ENCODE measurements around the gene ITIH4.

The ITIH4 gene

GRCh38 chr3:52847726-52848125 lies 17.3 kb upstream of the ITIH4 start:
- DNase-seq = no peak

GRCh38 chr3:52847241-52847640 lies 16.8 kb upstream of the ITIH4 start:
- no peak for DNase-seq

GRCh38 chr3:52846432-52846965 lies 16.0 kb upstream of the ITIH4 start:
- no peak for DNase-seq

GRCh38 chr3:52845691-52846431 lies 15.4 kb upstream of the ITIH4 start:
- DNase-seq = no peak

GRCh38 chr3:52845157-52845556 lies 14.7 kb upstream of the ITIH4 start:
- no peak for DNase-seq

- no peak for DNase-seq
Measured at GRCh38 chr3:52844290-52844975, 14.0 kb upstream of the ITIH4 start.

GRCh38 chr3:52843881-52844280 lies 13.4 kb upstream of the ITIH4 start:
- no peak for DNase-seq

GRCh38 chr3:52843108-52843865 lies 12.8 kb upstream of the ITIH4 start:
- no peak for DNase-seq

- no peak for DNase-seq
Measured at GRCh38 chr3:52842424-52842823, 12.0 kb upstream of the ITIH4 start.

GRCh38 chr3:52841981-52842340 lies 11.5 kb upstream of the ITIH4 start:
- no peak for DNase-seq

GRCh38 chr3:52841211-52841980 lies 10.9 kb upstream of the ITIH4 start:
- DNase-seq = no peak

GRCh38 chr3:52839892-52840545 lies 9.5 kb upstream of the ITIH4 start:
- no peak for DNase-seq

- no peak for DNase-seq
Measured at GRCh38 chr3:52839268-52839575, 8.8 kb upstream of the ITIH4 start.

- DNase-seq = no peak
Measured at GRCh38 chr3:52838561-52839267, 8.2 kb upstream of the ITIH4 start.

GRCh38 chr3:52836986-52837385 lies 6.5 kb upstream of the ITIH4 start:
- no peak for DNase-seq

- DNase-seq = no peak
Measured at GRCh38 chr3:52836471-52836845, 6.0 kb upstream of the ITIH4 start.

GRCh38 chr3:52835766-52836470 lies 5.4 kb upstream of the ITIH4 start:
- no peak for DNase-seq

GRCh38 chr3:52834871-52835501 lies 4.5 kb upstream of the ITIH4 start, which contains the start of gene MUSTN1:
MUSTN1 (minus strand) TSS chr3:52835019; CDS start chr3:52834948, 71 bp downstream.
- no peak for DNase-seq

- no peak for DNase-seq
Measured at GRCh38 chr3:52833202-52833601, 2.7 kb upstream of the ITIH4 start.

- DNase-seq = no peak
Measured at GRCh38 chr3:52831500-52832301, 1.2 kb upstream of the ITIH4 start.

Measured in NCI-H226 (cell line).